Renal cortex interstitium (tissue), 11 donors: Measurements from ENCODE around the gene PHB1. TPM values are rescaled to one million over a fixed set of nuclear protein-coding genes. Genes with fewer than 3 reads are reported as not detected.
A peak's percentile ranks its signal among the peaks of the same experiment; 100 is the strongest.
"Not testable (repeated sequence)": the region's sequence is repeated elsewhere in the genome, so short reads cannot be mapped to it uniquely, and the experiment has no call there.

Experiments
- DNase-seq, 11 donors: peaks; one replicate each; pipeline ENCODE4 v3.0.0-alpha.2; 2013; ENCODE audit warnings: low read depth in 9 of 11, low spot score in 4 of 11; ENCODE audit errors: extremely low read depth in 1 of 11
- polyA plus RNA-seq, 3 donors: library from polyadenylated mRNA; unstranded; fragments of 120-200 nt; gene quantifications; one replicate each; pipeline ENCODE4 v1.2.1, GENCODE V29; 2013; ENCODE audit not compliant: insufficient read length in 3 of 3

Gene PHB1
- polyA plus RNA-seq, 3 donors: 225 to 247 (median 234) TPM

GRCh38 chr17:49424276-49425003, 9.8 kb upstream of the PHB1 start:
- DNase-seq: not testable (repeated sequence)

GRCh38 chr17:49422714-49423113, 8.0 kb upstream of the PHB1 start:
- DNase-seq: no peak

GRCh38 chr17:49419761-49420160, 5.1 kb upstream of the PHB1 start:
- not testable (repeated sequence) for DNase-seq

GRCh38 chr17:49418754-49419740, 4.4 kb upstream of the PHB1 start:
- not testable (repeated sequence) for DNase-seq

DNA sequence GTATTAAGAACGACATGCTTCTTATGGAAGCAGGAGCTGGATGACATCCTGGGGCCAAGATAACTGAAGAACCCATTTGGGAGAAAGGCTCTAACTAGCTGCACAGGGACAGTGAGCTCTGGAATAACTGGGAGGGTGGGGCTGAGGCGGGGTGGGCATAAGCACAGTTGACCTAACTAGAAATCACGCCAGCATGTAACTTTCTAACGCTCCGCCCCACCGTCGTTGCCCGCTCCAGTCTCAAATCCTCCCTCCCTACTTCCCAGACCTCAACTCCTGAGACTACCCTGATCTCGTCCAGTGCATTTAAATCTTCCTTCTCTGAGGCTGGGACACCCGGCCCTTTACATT, 436 bp downstream of the PHB1 start:
- DNase-seq: no peak

GRCh38 chr17:49409066-49409465, 5.6 kb downstream of the PHB1 start:
- DNase-seq: no peak

DNA sequence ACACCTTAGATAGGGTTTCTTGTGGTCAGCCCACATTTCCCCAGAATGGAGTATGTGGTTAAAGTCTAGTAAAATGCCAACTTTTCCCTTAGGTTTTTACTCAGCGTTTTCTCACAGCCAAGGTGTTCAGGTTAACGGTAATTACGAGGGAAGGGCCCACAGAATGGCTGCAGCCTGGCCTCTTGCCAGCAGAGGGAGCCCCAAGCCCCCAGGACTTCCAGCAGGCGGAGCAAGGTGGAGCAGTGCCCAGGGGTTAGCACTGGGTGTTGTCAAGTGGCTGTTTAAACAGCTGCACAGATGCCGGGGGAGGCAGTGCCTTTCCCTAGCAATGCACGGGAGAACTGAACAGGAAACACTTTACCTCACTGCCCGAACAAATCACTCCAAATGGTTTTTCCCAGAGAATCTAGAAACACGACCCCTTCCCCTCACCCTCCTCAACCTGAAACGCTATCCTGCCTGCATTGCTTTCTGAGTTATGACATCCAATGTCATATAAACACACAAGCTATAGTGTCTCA, 6.6 kb downstream of the PHB1 start:
- DNase-seq: peak; percentile 39 to 80 (median 69)

DNA sequence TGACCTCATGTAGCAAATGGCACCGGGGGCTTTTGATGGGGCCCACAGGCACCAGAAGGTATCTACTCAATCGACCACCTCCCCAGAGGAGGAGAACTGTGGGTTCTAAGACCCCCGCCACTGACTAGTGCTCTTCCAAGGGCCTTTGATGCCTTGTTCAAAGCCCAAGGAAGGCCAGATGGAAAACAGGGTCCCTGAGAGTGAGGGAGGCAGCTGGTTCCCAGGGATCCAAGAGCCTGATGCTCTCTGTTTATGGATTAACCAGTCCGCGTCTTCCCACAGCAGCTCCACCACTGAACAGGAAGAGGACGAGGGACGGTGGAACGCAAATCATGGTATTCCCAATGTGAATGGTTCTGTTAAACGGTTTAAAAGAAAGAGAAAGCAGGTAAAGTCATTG, 7.6 kb downstream of the PHB1 start:
- DNase-seq: no peak

- DNase-seq: no peak
Observed at GRCh38 chr17:49406421-49407061, 8.1 kb downstream of the PHB1 start.

DNA sequence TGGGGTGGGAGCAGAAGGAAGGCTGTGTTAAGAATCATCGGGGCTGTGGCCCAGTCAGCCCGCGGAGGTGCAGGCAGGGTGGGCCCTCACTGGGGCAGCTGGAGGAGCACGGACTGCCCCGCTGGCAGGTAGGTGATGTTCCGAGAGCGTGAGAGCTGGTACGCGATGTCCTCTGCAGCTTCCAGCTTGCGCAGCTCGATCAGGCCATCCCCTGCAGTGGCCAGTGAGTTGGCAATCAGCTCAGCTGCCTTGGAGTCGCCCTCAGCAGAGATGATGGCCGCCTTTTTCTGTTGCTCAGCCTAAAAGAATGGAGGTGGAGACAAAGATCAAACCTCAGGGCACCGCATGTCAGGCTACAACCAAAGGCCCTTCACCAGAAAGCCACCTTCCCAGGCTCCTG, 9.8 kb downstream of the PHB1 start:
- no peak for DNase-seq

- DNase-seq: no peak
Observed at GRCh38 chr17:49404361-49404760, 10.3 kb downstream of the PHB1 start.

- no peak for DNase-seq
Observed at GRCh38 chr17:49403514-49404289, 11.0 kb downstream of the PHB1 start.

- DNase-seq: no peak
Observed at GRCh38 chr17:49402706-49403105, 12.0 kb downstream of the PHB1 start.

GRCh38 chr17:49401971-49402611, 12.6 kb downstream of the PHB1 start:
- DNase-seq: no peak

GRCh38 chr17:49399995-49400394, 14.7 kb downstream of the PHB1 start:
- DNase-seq: no peak

DNA sequence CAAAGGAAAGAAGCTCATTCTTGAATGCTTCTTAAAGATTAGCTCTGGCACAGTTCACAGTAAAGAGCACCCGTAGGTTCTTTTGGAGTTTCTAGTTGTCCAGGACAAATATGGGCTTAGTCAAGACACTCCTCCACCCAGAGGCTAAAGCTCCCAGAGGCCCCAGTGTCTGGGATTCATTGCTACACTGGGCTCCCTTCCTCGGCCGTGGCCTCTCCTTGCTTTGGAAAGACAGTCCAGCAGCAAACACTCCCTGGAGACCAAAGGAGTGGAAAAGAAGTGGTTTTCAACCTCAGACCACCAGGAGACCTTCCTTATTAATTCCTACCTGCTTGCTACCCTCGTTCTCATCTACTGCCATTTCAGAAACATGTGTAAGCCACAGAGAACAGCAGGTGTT, 17.1 kb downstream of the PHB1 start:
- DNase-seq: no peak

- no peak for DNase-seq
Observed at GRCh38 chr17:49393491-49394255, 21.0 kb downstream of the PHB1 start.
